ACC112 (cell line): Measurements from ENCODE around the gene SCGN.

Experiments
- H2AFZ ChIP-seq: fragments of 200-600 bp; sonication (generic); one replicate; pipeline ENCODE4 v1.6.0; 2017; ENCODE audit warnings: antibody characterized with exemption, low read length; ENCODE audit not compliant: unreplicated experiment
- H3K27ac ChIP-seq: fragments of 200-600 bp; sonication (generic); 2 replicates; pipeline ENCODE4 v1.5.1; 2014; ENCODE audit warnings: low read depth, mild to moderate bottlenecking, antibody characterized with exemption, low read length, moderate library complexity
- H3K27me3 ChIP-seq: fragments of 200-600 bp; sonication (generic); 2 replicates; pipeline ENCODE4 v1.6.1; 2014; ENCODE audit warnings: mild to moderate bottlenecking, antibody characterized with exemption, low read length, moderate library complexity, mixed read lengths; ENCODE audit not compliant: insufficient read depth
- H3K36me3 ChIP-seq: fragments of 200-600 bp; sonication (generic); 2 replicates; pipeline ENCODE4 v1.6.1; 2016; ENCODE audit warnings: mild to moderate bottlenecking, antibody characterized with exemption, low read length, moderate library complexity, mixed read lengths; ENCODE audit not compliant: insufficient read depth
- H3K4me1 ChIP-seq: fragments of 200-600 bp; sonication (generic); one replicate; pipeline ENCODE4 v1.6.1; 2016; ENCODE audit warnings: low read length, mixed read lengths; ENCODE audit not compliant: insufficient read depth, unreplicated experiment, control insufficient read depth
- H3K4me3 ChIP-seq: fragments of 200-600 bp; sonication (generic); 2 replicates; pipeline ENCODE4 v1.5.1; 2014; ENCODE audit warnings: mild to moderate bottlenecking, low read depth, low read length
- H3K79me2 ChIP-seq: fragments of 200-600 bp; sonication (generic); one replicate; pipeline ENCODE4 v1.6.0; 2016; ENCODE audit warnings: low read length; ENCODE audit not compliant: control insufficient read depth, unreplicated experiment, insufficient read depth

Gene SCGN

DNA sequence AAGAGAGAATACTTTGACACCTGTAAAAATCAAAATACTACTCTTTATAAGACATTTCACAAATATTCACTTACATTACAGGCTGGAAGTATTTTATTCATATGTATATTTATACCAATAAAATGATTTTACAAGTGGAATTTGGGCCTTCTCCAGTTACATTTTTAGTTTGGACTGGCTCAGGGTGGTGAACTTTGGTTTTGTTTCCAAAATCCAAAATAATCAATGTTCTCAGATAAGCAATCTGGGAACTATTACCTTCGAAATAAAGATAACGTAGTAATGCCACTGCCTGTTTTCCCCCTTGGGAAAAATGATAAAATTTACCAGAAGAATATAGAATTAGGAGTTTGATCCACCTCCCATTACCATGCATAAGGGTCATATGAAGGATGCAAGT lies 31.6 kb upstream of the SCGN start:
- Histone ChIP-seq H3K79me2 (no peaks in the 10 kb centered on the region), H2AFZ (no peak overlapping the region), H3K27ac (no peak overlapping the region), H3K27me3 (no peaks in the 10 kb centered on the region), H3K4me3 (no peak overlapping the region), H3K36me3 (no peaks in the 10 kb centered on the region), H3K4me1 (no peaks in the 10 kb centered on the region)

DNA sequence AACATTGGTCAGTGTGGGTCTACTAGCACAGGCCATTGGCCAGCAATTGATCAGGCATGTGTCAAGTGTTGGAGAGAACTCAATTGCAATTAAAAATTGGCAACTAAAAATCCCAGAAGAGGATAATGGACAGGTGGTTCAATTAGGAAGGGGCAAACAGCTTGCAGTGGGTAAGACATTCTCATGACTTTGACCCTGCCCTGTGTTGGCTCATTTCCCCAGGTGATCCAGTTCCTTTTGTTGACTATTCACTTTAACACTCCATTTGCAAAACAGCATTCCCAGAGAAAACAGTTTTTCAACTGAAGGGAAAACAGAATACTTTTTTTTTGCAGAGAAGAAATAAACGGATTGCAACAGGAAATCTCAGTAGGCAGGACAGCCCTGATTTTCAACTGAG lies 28.9 kb upstream of the SCGN start:
- no peaks in the 10 kb centered on the region for H3K79me2 ChIP-seq
- H3K27me3 ChIP-seq: peaks cover 6% of the 10 kb centered on the region; the same call in 1 of the 2 replicates
- H3K36me3 ChIP-seq: no peaks in the 10 kb centered on the region
- no peaks in the 10 kb centered on the region for H3K4me1 ChIP-seq
- no peak overlapping the region for H2AFZ ChIP-seq
- no peak overlapping the region for H3K4me3 ChIP-seq
- no peak overlapping the region for H3K27ac ChIP-seq

DNA sequence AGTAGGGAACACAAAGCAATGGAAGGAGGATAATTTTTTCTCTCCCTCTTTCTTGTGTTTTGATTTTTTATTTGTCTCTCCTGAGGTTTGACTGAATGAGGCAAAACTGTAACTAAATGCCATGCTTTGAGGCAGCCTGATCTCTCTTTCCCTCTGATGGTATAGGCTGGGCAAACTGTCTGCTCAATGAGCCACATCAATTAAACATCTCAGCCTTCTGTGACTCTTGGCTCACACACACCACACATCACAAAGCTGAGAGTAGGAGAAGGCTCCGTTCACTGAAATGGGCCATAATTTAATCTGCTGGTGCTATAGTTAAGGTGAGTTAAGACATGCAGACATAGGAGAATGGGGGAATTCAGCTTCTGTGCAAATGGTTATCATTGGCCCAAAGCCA lies 28.1 kb upstream of the SCGN start:
- H3K27ac ChIP-seq: no peak overlapping the region
- H2AFZ ChIP-seq: no peak overlapping the region
- no peak overlapping the region for H3K4me3 ChIP-seq
- no peaks in the 10 kb centered on the region for H3K79me2 ChIP-seq
- peaks cover 9% of the 10 kb centered on the region; the same call in 1 of the 2 replicates for H3K27me3 ChIP-seq
- H3K36me3 ChIP-seq: no peaks in the 10 kb centered on the region
- no peaks in the 10 kb centered on the region for H3K4me1 ChIP-seq

DNA sequence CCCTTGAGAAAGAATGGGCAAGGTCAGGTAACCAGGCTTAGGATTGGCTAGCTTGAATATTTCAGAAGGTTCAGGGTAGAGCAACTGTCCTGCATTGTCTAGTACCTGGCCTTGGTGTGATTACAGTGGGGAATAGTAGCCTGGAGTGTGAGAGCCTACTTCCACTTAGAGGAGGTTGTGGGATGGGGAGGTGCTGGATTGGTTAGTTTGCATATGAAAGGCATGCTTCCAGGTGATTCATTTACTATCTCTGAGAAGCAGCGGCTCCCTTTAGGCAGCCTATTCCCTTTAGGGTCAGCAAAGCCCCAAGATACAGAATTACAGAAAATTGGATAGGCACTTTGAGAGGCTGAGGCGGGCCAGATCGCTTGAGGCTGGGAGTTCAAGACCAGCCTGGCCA lies 25.0 kb upstream of the SCGN start:
- H3K27ac ChIP-seq: no peak overlapping the region
- H3K79me2 ChIP-seq: no peaks in the 10 kb centered on the region
- H3K4me1 ChIP-seq: no peaks in the 10 kb centered on the region
- H2AFZ ChIP-seq: no peak overlapping the region
- no peak overlapping the region for H3K4me3 ChIP-seq
- H3K36me3 ChIP-seq: no peaks in the 10 kb centered on the region
- peaks cover 34% of the 10 kb centered on the region for H3K27me3 ChIP-seq

DNA sequence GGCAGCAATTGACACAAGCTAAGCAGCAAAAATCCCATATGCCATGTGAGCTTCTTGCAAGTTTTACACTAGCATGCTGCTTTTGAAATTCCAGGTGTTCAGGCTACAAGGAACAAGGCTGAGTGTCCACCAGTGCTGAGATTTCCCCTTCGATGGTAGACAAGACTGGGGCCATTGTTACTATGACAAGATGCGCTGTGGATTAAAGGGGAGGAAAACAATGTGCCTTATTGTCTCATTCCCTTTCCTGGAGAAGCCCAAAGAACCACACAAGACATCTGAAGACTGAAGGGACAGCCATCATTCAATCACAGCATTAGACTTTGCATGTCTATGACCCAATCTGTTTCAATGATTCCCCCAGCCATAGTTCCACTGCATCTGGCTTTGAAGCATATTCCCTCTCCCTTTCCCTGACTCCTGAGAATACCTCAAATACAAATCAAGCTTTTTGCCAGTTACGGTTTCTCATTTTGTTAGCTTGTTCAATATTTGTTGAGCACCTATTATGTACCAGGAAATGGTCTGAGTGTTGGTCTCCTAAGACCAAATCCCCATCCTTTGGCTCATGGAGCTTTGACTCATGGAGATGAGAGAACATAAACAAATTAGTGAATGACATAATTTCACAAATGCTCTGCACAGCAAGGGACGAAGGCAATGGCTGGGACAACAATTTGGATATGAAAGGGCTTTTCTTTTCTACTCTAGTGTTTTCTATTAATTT lies 23.4 kb upstream of the SCGN start:
- Histone ChIP-seq H3K27ac (no peak overlapping the region), H3K4me3 (no peak overlapping the region), H3K79me2 (no peaks in the 10 kb centered on the region), H3K4me1 (no peaks in the 10 kb centered on the region), H2AFZ (no peak overlapping the region), H3K36me3 (no peaks in the 10 kb centered on the region), H3K27me3 (peaks cover 39% of the 10 kb centered on the region)

DNA sequence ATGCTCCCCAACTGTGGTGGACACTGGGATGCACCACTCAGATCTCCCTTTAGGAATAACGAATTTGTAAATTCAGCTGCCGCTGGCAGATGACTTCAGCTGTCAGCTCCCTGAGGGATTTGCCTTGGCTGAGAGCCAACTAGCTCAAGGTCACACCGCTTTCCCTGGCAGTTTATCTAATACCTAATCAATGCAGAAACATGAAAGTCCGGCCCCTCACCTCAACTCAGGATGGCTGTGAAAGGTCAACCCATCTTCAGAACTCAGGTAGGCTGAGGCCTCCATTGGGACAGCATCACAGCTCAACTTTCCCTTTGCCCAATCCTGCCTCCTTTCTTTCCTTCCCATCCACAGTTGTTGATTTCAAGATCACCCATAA lies 22.8 kb upstream of the SCGN start:
- Histone ChIP-seq H3K79me2 (no peaks in the 10 kb centered on the region), H3K4me1 (no peaks in the 10 kb centered on the region), H3K4me3 (no peak overlapping the region), H3K27ac (no peak overlapping the region), H3K36me3 (no peaks in the 10 kb centered on the region), H3K27me3 (peaks cover 39% of the 10 kb centered on the region), H2AFZ (no peak overlapping the region)

DNA sequence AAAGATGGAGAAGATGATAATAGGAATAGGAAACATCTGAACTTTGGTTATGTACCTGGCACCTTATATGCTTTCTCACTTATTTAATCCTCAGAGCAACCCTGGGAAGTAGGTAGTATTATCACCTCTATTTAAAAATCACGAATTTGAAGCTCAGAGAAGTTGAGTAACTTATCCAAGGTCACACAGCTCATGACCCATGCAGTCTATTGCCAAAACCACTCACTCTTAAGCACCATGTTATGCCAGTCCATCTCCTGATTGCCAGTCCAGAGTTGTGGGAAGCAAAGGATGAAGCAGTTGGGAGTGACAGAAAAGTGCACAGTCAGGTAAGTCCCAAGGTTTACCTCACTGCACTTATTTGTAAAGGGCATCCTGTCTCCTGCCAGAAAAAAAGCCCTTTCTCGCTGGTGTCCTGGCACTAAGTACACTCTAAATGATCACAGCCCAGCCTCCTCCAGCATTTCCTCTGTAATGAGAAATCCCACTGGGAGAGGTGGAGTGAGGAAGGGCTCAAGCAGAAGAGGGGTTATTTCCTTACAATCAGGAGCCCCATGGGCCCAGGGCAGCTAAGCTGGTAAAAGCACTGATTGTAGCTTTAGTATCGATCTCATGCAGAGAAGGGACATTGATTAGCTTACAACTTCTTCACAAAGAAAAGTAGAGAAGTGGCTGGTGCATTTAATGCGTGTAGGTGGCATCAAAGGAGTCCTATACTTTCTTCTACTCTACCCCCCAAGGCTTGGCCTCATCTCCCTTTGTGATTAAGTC lies 21.3 kb upstream of the SCGN start:
- peaks cover 46% of the 10 kb centered on the region for H3K27me3 ChIP-seq
- H3K27ac ChIP-seq: no peak overlapping the region
- no peak overlapping the region for H2AFZ ChIP-seq
- H3K79me2 ChIP-seq: no peaks in the 10 kb centered on the region
- no peak overlapping the region for H3K4me3 ChIP-seq
- no peaks in the 10 kb centered on the region for H3K36me3 ChIP-seq
- H3K4me1 ChIP-seq: no peaks in the 10 kb centered on the region

DNA sequence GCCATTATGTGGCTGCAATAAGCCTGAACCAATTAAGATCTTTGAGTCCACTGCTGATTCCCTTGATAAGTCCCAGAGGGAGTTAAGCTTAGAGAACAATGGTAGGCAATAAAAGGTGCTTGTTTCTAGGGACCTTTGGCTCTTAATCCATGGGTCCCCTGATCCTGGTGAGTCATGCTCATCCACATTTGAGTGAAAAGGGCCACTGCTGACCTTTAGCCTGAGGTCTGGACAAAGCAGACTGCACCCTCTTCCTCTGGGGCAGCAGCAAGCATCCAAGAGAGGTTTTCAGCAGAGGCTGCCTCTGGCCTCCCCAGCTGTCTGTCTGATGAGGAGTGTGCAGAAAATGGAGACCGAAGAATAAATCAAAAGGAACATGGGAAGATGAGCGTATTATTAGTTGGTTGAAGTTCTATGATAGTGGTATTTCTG lies 16.1 kb upstream of the SCGN start:
- Histone ChIP-seq H3K27me3 (peaks cover 67% of the 10 kb centered on the region), H3K79me2 (no peaks in the 10 kb centered on the region), H3K4me3 (no peak overlapping the region), H3K4me1 (no peaks in the 10 kb centered on the region), H3K36me3 (no peaks in the 10 kb centered on the region), H3K27ac (no peak overlapping the region), H2AFZ (no peak overlapping the region)

DNA sequence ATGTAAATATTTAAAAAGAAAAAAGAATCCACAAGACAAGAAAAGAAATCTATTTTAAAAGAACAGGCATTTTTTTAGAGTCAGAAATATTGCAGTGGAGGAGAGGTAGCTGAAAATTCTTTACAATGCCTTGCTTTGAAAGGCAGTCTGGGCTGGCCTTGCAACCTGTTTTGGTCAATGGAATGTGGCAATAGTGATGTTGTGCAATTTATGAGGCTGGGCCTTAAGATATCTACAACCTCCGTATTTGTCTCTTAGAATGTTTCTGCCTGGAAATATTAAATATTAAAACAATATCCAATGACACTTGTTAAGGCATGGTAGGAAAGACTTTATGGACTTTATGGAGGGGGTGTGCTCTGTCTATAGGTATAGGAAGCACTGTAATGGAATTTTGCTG lies 14.8 kb upstream of the SCGN start:
- no peak overlapping the region for H3K4me3 ChIP-seq
- no peaks in the 10 kb centered on the region for H3K4me1 ChIP-seq
- no peaks in the 10 kb centered on the region for H3K79me2 ChIP-seq
- H3K27me3 ChIP-seq: peaks cover 67% of the 10 kb centered on the region
- no peaks in the 10 kb centered on the region for H3K36me3 ChIP-seq
- no peak overlapping the region for H2AFZ ChIP-seq
- H3K27ac ChIP-seq: no peak overlapping the region

DNA sequence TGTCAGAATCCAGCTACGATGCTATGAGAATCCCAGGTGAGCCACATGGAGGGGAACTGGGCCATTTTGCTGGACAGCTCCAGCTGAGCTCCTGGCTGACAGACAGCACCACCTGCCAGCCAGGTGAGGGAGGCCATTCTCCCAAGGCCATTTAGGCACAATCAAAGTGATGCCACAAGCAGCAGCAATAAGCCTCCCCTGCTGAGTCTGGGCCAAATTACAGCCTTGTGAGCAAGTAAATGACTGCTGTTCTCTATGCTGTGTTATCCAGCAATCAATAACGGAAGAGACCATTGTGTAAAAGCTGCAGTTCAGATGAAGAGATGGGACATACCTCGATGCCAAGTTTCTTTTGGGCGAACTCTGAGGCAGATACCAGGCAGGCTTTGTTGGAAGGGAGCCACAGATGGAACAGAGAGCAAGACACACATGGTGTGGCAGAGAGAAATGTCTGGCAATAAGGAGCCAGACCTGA lies 14.0 kb upstream of the SCGN start:
- H3K36me3 ChIP-seq: no peaks in the 10 kb centered on the region
- H3K27ac ChIP-seq: no peak overlapping the region
- H3K4me3 ChIP-seq: no peak overlapping the region
- H3K27me3 ChIP-seq: peaks cover 73% of the 10 kb centered on the region
- no peaks in the 10 kb centered on the region for H3K79me2 ChIP-seq
- no peaks in the 10 kb centered on the region for H3K4me1 ChIP-seq
- H2AFZ ChIP-seq: no peak overlapping the region

DNA sequence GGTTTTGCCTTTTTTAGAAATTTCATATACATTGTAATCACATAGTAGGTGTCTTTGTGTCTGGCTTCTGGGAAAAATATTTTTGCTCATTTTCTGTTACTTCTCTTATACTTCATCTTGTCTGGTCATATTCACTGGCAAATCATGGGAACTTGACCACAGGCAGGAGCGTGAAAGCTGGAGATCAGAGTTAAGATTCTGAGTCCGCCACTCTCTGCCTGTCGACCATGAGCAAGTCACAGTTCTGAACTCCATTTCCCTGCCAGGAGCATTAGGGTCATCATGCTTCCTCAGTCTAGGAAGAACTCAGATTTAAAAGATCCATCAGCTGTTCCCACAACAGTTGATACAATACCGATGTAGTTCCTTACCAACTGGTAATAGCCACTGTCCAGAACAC lies 12.4 kb upstream of the SCGN start:
- Histone ChIP-seq H3K36me3 (no peaks in the 10 kb centered on the region), H3K4me3 (no peak overlapping the region), H3K4me1 (no peaks in the 10 kb centered on the region), H2AFZ (no peak overlapping the region), H3K27ac (no peak overlapping the region), H3K27me3 (peaks cover 86% of the 10 kb centered on the region), H3K79me2 (no peaks in the 10 kb centered on the region)
